Measurements from ENCODE around the gene ORC5. TPM values are rescaled to one million over a fixed set of nuclear protein-coding genes. Genes with fewer than 3 reads are reported as not detected.

ORC5 gene
- polyA plus RNA-seq, 1 donor (not counting 4 experiments of a cell fraction or from before 2014, with no cell fraction given), result 17.9 TPM

DNA sequence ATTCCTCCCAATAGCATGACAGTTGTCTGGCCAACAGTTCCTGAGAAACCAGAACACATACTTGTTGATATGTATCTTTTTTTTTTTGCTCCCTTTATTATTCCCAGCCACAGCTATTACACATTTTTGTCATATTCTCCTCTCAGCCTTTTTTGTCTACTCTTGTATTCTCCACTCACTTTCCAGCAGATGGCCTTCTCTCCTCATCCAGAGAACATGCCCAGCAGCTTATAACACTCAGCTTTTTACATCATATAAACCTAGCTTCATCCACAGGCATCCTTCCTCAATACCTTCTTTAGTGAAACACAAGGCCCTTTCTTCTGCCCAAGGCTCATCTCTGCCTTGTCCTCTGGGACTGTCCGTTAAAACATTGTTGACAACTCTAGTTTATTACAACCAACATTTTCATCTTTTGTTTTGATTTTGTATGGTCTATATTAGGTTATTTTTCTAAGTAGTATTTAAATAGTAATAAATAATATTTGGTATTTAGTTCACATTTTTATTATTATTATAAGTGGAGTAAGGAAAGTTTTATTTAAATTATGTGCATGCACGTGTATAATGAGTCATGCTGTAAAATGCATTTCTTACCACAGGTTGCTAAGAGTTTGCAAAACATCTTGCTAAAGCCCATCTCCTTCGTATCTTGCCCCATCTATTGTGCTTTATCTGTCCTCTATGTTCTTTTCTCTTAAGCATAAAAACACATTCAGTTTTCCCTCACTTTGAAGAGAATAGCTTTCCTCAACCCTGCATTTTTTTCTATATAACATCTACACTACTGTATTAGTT, 101.5 kb downstream of the ORC5 start:
- no peaks in the 10 kb centered on the region for H3K4me1 ChIP-seq (ENCODE audit: control insufficient read depth, extremely low read depth, insufficient read depth, low read length)
- TF ChIP-seq, protein P1, sequence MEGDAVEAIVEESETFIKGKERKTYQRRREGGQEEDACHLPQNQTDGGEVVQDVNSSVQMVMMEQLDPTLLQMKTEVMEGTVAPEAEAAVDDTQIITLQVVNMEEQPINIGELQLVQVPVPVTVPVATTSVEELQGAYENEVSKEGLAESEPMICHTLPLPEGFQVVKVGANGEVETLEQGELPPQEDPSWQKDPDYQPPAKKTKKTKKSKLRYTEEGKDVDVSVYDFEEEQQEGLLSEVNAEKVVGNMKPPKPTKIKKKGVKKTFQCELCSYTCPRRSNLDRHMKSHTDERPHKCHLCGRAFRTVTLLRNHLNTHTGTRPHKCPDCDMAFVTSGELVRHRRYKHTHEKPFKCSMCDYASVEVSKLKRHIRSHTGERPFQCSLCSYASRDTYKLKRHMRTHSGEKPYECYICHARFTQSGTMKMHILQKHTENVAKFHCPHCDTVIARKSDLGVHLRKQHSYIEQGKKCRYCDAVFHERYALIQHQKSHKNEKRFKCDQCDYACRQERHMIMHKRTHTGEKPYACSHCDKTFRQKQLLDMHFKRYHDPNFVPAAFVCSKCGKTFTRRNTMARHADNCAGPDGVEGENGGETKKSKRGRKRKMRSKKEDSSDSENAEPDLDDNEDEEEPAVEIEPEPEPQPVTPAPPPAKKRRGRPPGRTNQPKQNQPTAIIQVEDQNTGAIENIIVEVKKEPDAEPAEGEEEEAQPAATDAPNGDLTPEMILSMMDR (optimal IDR thresholded peaks at IDR 0.05 in 1 of 3, IDR thresholded peaks at IDR 0.05 in 1 of 3, conservative IDR thresholded peaks at IDR 0.05 in 1 of 3; ENCODE audit: extremely low read depth in 1 of 3, insufficient read depth in 2 of 3, low read length in 3 of 3), result no peak
- TF ChIP-seq EZH2 (IDR thresholded peaks at IDR 0.05; ENCODE audit: low read length), result no peak
- H4K20me1 ChIP-seq (ENCODE audit: control insufficient read depth, extremely low read depth, insufficient read depth, low read length), result no peaks in the 10 kb centered on the region
- H3K4me2 ChIP-seq (ENCODE audit: control insufficient read depth, extremely low read depth, insufficient read depth, low read depth, low read length), result no peak overlapping the region
- dilution Hi-C loops (cut with MboI; ENCODE audit: extremely low pct_ligation_motif_present, low sequenced_read_pairs), result no loop called here
- H3K9ac ChIP-seq (ENCODE audit: control insufficient read depth, extremely low read depth, insufficient read depth, low read length), result no peak overlapping the region
- no peaks in the 10 kb centered on the region for H3K9me3 ChIP-seq (ENCODE audit: control insufficient read depth, low read depth, low read length)
- H2AFZ ChIP-seq (ENCODE audit: control insufficient read depth, low read length), result no peak overlapping the region
- no peak overlapping the region for H3K4me3 ChIP-seq (ENCODE audit: control insufficient read depth in 2 of 3, extremely low read depth in 1 of 3, insufficient read depth in 2 of 3, low read depth in 1 of 3, low read length in 3 of 3)
- FAIRE-seq (no peak), DNase-seq (ENCODE audit: low read depth, low spot score) (no peak)
- H3K9me1 ChIP-seq (ENCODE audit: control insufficient read depth, extremely low read depth, insufficient read depth, low read length), result no peaks in the 10 kb centered on the region
- H3K36me3 ChIP-seq (ENCODE audit: control insufficient read depth in 2 of 2, extremely low read depth in 1 of 2, insufficient read depth in 2 of 2, low read length in 2 of 2), result no peaks in the 10 kb centered on the region
- H3K27ac ChIP-seq (ENCODE audit: control insufficient read depth, insufficient read depth, low read length), result no peak overlapping the region
- no peaks in the 10 kb centered on the region for H3K79me2 ChIP-seq (ENCODE audit: control insufficient read depth, insufficient read depth, low read length)
- no peaks in the 10 kb centered on the region for H3K27me3 ChIP-seq (ENCODE audit: control insufficient read depth, extremely low read depth, insufficient read depth, low read length)

DNA sequence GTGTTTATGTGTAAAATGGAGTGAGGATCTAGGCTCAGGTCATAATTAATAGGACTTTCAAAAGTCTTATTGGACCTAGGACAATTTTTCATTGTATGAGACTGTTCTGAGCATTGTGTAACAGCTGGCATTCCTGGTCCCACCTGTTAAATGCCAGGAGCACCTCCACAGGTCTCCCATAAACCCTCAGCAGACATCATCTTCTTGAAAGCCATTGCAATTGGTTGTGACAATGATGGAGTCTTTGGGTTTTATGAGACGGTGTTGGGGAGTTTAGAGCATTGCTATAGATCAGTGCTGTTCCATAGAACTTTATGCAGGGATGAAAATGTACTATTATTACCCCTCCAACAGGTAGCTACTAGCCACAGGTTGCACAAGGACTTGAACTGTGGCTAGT, 108.9 kb downstream of the ORC5 start:
- Histone ChIP-seq H3K4me1 (ENCODE audit: control insufficient read depth, extremely low read depth, insufficient read depth, low read length) (no peaks in the 10 kb centered on the region), H3K9me1 (ENCODE audit: control insufficient read depth, extremely low read depth, insufficient read depth, low read length) (no peaks in the 10 kb centered on the region), H3K27ac (ENCODE audit: control insufficient read depth, insufficient read depth, low read length) (no peak overlapping the region), H3K36me3 (ENCODE audit: control insufficient read depth in 2 of 2, extremely low read depth in 1 of 2, insufficient read depth in 2 of 2, low read length in 2 of 2) (no peaks in the 10 kb centered on the region), H3K27me3 (ENCODE audit: control insufficient read depth, extremely low read depth, insufficient read depth, low read length) (no peaks in the 10 kb centered on the region), H3K4me2 (ENCODE audit: control insufficient read depth, extremely low read depth, insufficient read depth, low read depth, low read length) (no peak overlapping the region), H3K9ac (ENCODE audit: control insufficient read depth, extremely low read depth, insufficient read depth, low read length) (no peak overlapping the region), H3K9me3 (ENCODE audit: control insufficient read depth, low read depth, low read length) (no peaks in the 10 kb centered on the region), H3K79me2 (ENCODE audit: control insufficient read depth, insufficient read depth, low read length) (no peaks in the 10 kb centered on the region), H2AFZ (ENCODE audit: control insufficient read depth, low read length) (no peak overlapping the region), H4K20me1 (ENCODE audit: control insufficient read depth, extremely low read depth, insufficient read depth, low read length) (no peaks in the 10 kb centered on the region), H3K4me3 (ENCODE audit: control insufficient read depth in 2 of 3, extremely low read depth in 1 of 3, insufficient read depth in 2 of 3, low read depth in 1 of 3, low read length in 3 of 3) (no peak overlapping the region)
- dilution Hi-C loops (cut with MboI; ENCODE audit: extremely low pct_ligation_motif_present, low sequenced_read_pairs), result no loop called here
- FAIRE-seq (no peak), DNase-seq (ENCODE audit: low read depth, low spot score) (no peak)
- TF ChIP-seq, protein P1 (optimal IDR thresholded peaks at IDR 0.05 in 1 of 3, IDR thresholded peaks at IDR 0.05 in 1 of 3, conservative IDR thresholded peaks at IDR 0.05 in 1 of 3; ENCODE audit: extremely low read depth in 1 of 3, insufficient read depth in 2 of 3, low read length in 3 of 3), result no peak
- TF ChIP-seq EZH2 (IDR thresholded peaks at IDR 0.05; ENCODE audit: low read length), result no peak

All from keratinocyte (primary cell).